Tibial artery (tissue), 4 donors: ENCODE measurements around the gene REEP6.
"Not testable (repeated sequence)": the region's sequence is repeated elsewhere in the genome, so short reads cannot be mapped to it uniquely, and the experiment has no call there.

Experiments used
- DNase-seq, 2 donors: peaks; one replicate each; pipeline ENCODE4 v3.0.0-alpha.2; 2019
- H3K27ac ChIP-seq, 2 donors: fragments of 200-600 bp; sonication (generic) in 1 of 2; 1 replicate in 1 of 2; 2 replicates in 1 of 2; pipeline ENCODE4 v1.5.1; 2018 to 2019; ENCODE audit warnings: mild to moderate bottlenecking in 1 of 2
- H3K27me3 ChIP-seq, 2 donors: fragments of 200-600 bp; sonication (generic) in 1 of 2; one replicate each; pipeline versions ENCODE4 v1.5.1 to v1.6.0; 2016 to 2019
- H3K36me3 ChIP-seq, 3 donors: fragments of 200-600 bp; sonication (generic) in 2 of 3; one replicate each; pipeline ENCODE4 v1.5.1; 2016 to 2019; ENCODE audit warnings: mild to moderate bottlenecking in 2 of 3
- H3K4me1 ChIP-seq, 4 donors: fragments of 200-600 bp; sonication (generic) in 2 of 4; 1 replicate in 3 of 4; 2 replicates in 1 of 4; pipeline ENCODE4 v1.5.1; 2016 to 2019
- H3K4me3 ChIP-seq, 2 donors: fragments of 200-600 bp; sonication (generic) in 1 of 2; 1 replicate in 1 of 2; 2 replicates in 1 of 2; pipeline ENCODE4 v1.5.1; 2018 to 2019; ENCODE audit warnings: mild to moderate bottlenecking in 2 of 2
- H3K9me3 ChIP-seq, 3 donors: fragments of 200-600 bp; sonication (generic) in 1 of 3; one replicate each; pipeline ENCODE4 v1.5.1; 2016 to 2019
- CTCF ChIP-seq, 2 experiments: fragments of 200-600 bp in 1 of 2; fragments of 450-650 bp in 1 of 2; IDR thresholded peaks; one replicate each; pipeline ENCODE4 v1.5.1; 2017 to 2019; ENCODE audit warnings: antibody characterized with exemption in 2 of 2, mild to moderate bottlenecking in 1 of 2, moderate library complexity in 1 of 2
- intact Hi-C: fragments of 100-400 bp; cut with DNase I; formaldehyde crosslinking; loops from one replicate; pipeline ENCODE4 v1.15.0; 2023; ENCODE audit warnings: low total_unique reads

Gene REEP6

GRCh38 chr19:1497578-1498235, 6.7 kb downstream of the REEP6 start:
- intact Hi-C loops, result no loop called here
- no peaks in the 10 kb centered on the region for H3K9me3 ChIP-seq
- TF ChIP-seq CTCF (IDR thresholded peaks at IDR 0.05), result no peak
- no peaks in the 10 kb centered on the region for H3K36me3 ChIP-seq
- peaks cover 0 to 3% (median 0%) of the 10 kb centered on the region in 4 donors for H3K4me1 ChIP-seq
- H3K4me3 ChIP-seq, result no peak overlapping the region
- no peak for DNase-seq
- no peak overlapping the region for H3K27ac ChIP-seq
- H3K27me3 ChIP-seq, result peaks cover 0 to 56% of the 10 kb centered on the region in 2 donors

GRCh38 chr19:1499231-1499630, 8.2 kb downstream of the REEP6 start:
- peaks cover 0 to 16% (median 6%) of the 10 kb centered on the region in 4 donors for H3K4me1 ChIP-seq
- DNase-seq, H3K4me3 ChIP-seq, H3K27ac ChIP-seq, intact Hi-C loops, H3K36me3 ChIP-seq, H3K9me3 ChIP-seq: not testable (repeated sequence)
- peaks cover 0 to 65% of the 10 kb centered on the region in 2 donors for H3K27me3 ChIP-seq

GRCh38 chr19:1501200-1501595, 10.2 kb downstream of the REEP6 start:
- Histone ChIP-seq H3K27me3 (peaks cover 0 to 63% of the 10 kb centered on the region in 2 donors), H3K27ac (no peak overlapping the region), H3K4me3 (no peak overlapping the region), H3K4me1 (peaks cover 0 to 16% (median 6%) of the 10 kb centered on the region in 4 donors), H3K9me3 (no peaks in the 10 kb centered on the region), H3K36me3 (no peaks in the 10 kb centered on the region)
- no peak for TF ChIP-seq CTCF (IDR thresholded peaks at IDR 0.05)
- intact Hi-C loops, result no loop called here
- DNase-seq, result no peak

- Histone ChIP-seq H3K27ac (no peak overlapping the region), H3K9me3 (no peaks in the 10 kb centered on the region), H3K36me3 (no peaks in the 10 kb centered on the region), H3K4me3 (no peak overlapping the region), H3K4me1 (peaks cover 0 to 20% (median 12%) of the 10 kb centered on the region in 4 donors), H3K27me3 (peaks cover 0 to 60% of the 10 kb centered on the region in 2 donors)
- DNase-seq, result no peak
- intact Hi-C loops, result no loop called here
- no peak for TF ChIP-seq CTCF (IDR thresholded peaks at IDR 0.05)
Measured at GRCh38 chr19:1502433-1503088, 11.6 kb downstream of the REEP6 start.

- DNase-seq, result no peak
- H3K4me1 ChIP-seq, result peaks cover 0 to 27% (median 16%) of the 10 kb centered on the region in 4 donors
- H3K4me3 ChIP-seq, result no peak overlapping the region
- H3K27me3 ChIP-seq, result peaks cover 0 to 54% of the 10 kb centered on the region in 2 donors
- peaks cover 0 to 2% (median 0%) of the 10 kb centered on the region in 3 donors for H3K9me3 ChIP-seq
- TF ChIP-seq CTCF (IDR thresholded peaks at IDR 0.05), result peak; percentile 40 to 67
- H3K27ac ChIP-seq, result no peak overlapping the region
- H3K36me3 ChIP-seq, result no peaks in the 10 kb centered on the region
- intact Hi-C loops, result no loop called here
Measured at GRCh38 chr19:1503089-1503924, 12.3 kb downstream of the REEP6 start.
